GM18520 (cell line): ENCODE results near the gene ZNF778.

Experiments
- ATAC-seq: cut with Tn5 transposase; IDR thresholded peaks from one replicate; pipeline ENCODE4 v1.9.1; 2021; ENCODE audit not compliant: unreplicated experiment

ZNF778 gene

GRCh38 chr16:89217388-89218191 is at the start of gene ZNF778:
ZNF778 (plus strand) TSS chr16:89217703; CDS start chr16:89221128, 3,425 bp downstream.
- ATAC-seq, result peak; percentile 80

DNA sequence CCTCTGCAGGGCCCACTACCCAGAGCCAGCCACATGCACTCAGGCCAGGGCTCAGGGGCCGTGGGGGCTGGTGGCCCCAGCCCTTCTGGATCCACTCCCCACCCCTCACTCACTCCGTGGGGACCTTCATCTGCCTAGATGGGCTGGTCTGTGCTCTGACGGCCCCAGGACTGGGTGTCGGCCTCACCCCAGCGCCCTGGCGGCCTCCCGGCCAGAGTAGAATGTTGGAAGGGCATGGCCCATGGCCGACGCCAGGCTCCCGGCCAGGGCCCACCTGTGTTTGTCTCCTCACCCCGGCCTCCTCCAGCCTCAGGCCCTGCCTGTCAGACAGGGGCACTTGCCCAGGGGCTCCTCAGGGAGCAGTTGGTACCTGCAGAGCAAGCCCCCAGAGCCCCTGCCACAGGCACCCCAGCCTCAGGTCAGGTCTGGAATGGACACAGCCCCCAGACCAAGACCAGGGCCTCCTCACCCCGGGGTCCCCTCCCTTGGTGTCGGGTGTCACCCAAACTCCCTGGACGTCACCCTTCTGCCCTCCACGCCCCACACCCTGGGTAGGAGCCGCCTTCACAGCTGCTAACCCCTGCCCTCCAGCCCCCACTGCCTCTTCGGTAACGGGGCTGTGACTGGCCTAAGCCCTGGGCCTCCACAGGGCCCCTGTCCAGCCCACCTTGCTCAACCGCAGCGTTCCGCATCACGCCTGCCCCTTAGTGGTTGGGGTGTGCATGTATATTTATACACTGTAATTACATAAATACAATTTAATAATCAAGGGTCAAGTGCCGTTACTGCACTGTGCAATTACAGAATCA is 48.9 kb upstream of the ZNF778 start:
- no peak for ATAC-seq

DNA sequence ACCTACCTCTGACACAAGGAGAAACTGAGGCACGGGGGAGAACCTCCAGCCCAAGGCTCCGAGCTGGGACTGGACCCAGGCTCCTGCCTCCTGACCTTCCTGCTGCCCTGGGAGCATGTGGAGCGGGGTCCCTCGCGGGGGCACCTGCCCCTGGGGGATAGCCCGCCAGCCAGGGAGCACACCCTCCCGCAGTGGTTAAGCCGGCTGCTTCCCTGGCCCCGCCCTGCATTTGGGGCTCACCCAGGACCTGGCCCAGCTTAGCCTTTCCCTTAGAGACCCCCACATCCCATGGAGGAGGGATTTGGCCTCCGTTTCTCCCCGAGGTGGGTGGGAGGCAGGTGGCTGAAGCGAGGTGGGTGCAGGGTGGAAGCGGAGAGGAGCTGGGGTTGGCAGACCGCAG is 47.7 kb upstream of the ZNF778 start:
- ATAC-seq, result no peak

DNA sequence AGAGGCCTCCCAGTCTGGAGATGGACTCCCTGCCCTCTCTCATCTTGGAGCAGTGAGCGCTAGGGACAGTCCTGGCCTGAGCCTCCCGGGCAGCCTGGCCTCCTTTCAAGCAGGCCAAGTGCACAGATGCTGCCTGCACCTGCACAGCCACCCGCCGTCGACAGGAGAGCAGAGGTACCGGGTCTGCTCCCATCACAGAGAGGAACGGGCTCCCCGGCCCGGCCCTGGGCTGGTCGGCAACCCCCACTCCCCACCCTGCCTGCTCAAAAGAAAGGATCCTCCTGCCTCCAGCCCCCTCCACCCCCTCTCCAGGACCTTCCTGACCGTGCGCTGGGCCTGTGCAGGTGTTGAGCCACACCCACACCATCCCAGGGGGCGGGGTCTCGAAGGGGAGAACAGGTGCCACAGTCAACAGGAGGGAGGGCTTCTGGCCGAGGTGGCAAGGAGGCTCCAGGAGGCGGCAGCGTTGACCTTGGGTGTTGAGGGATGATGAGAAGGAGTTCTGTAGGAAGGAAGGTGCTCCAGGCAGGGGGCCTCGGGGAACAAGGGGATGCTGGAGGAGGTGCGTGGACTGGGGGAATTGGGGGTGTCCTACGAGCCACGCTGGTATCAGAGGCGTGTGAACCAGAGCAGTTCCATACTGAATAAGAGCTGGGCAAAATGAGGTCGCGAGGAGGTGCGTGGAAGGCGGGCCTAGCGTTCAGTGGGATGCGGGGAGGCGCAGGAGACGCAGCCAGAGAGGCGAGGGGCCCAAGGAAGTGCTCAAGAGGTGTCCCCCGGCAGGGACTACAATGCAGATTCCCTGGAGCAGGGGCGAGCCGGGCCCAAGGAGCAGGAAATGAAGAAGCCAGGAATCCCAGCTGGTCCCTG is 46.9 kb upstream of the ZNF778 start:
- no peak for ATAC-seq

GRCh38 chr16:89171216-89172170 is 46.0 kb upstream of the ZNF778 start, which contains the start of gene CDH15:
CDH15 (plus strand) TSS chr16:89171748; CDS start chr16:89171832, 84 bp downstream.
- peak; percentile 59 for ATAC-seq

- no peak for ATAC-seq
Measured at GRCh38 chr16:89172171-89172527, 45.4 kb upstream of the ZNF778 start.

- no peak for ATAC-seq
Measured at GRCh38 chr16:89172528-89173173, 44.9 kb upstream of the ZNF778 start.

GRCh38 chr16:89173174-89173921 is 44.2 kb upstream of the ZNF778 start:
- ATAC-seq, result no peak

DNA sequence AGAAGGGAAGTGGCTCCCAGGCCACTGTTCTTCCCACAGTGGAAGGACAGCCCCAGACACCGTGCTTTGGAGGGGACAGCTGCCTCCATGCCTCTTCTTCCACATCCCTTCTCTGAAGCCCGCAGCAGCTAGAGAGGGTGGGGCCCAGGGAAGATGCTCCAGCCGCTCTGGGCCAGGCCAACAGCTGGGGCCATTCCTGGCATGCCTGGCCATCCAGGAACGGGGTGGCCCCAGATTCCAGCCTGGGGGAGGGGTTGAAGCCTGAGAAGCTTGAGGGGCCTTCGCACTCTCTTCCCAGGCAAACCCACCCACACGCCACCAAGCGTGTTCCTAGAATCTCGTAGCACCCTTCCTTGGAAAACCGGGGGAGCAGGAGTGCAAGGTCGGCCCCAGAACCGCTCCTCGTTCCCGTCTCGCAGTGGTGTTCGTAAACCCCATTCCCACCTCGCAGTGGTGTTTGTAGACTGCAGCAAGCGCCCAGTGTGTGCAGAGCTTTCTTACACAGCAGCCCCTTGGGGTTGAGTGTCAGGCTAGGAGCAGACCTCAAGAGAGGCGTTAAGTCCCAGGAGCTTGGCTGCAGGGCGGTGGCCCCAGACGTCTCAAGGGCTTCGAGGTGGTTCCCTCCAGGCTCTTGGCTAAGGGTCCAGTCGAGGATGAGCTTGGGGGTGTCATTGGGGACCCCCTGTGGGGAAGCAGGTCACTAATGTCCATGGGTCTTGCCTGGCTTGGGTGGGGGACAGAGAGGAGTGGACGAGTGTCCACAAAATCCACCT is 43.3 kb upstream of the ZNF778 start:
- no peak for ATAC-seq

- no peak for ATAC-seq
Measured at GRCh38 chr16:89174877-89175276, 42.6 kb upstream of the ZNF778 start.

- no peak for ATAC-seq
Measured at GRCh38 chr16:89175280-89176146, 42.0 kb upstream of the ZNF778 start.

- no peak for ATAC-seq
Measured at GRCh38 chr16:89176147-89176690, 41.3 kb upstream of the ZNF778 start.

GRCh38 chr16:89176717-89177116 is 40.8 kb upstream of the ZNF778 start:
- no peak for ATAC-seq

DNA sequence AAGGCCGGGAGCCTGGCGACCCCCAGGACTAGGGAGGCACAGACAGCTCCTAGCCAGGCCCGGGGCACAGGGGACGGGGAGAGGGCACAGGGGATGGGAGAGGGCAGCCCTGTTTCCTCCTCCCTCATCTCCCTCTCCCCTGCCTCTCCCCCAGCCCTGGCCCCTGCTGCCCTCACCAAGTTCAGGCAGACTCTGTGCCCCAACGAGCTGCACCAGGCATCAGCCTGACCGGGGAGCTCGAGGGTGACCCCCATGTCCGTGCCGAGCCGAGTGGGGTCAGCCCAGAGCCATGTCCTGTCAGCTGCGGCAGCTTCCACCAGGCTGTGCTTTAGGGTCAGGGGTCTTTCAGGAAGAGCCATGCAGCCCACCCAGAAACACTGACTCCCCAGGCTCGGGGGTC is 40.0 kb upstream of the ZNF778 start:
- ATAC-seq, result no peak

DNA sequence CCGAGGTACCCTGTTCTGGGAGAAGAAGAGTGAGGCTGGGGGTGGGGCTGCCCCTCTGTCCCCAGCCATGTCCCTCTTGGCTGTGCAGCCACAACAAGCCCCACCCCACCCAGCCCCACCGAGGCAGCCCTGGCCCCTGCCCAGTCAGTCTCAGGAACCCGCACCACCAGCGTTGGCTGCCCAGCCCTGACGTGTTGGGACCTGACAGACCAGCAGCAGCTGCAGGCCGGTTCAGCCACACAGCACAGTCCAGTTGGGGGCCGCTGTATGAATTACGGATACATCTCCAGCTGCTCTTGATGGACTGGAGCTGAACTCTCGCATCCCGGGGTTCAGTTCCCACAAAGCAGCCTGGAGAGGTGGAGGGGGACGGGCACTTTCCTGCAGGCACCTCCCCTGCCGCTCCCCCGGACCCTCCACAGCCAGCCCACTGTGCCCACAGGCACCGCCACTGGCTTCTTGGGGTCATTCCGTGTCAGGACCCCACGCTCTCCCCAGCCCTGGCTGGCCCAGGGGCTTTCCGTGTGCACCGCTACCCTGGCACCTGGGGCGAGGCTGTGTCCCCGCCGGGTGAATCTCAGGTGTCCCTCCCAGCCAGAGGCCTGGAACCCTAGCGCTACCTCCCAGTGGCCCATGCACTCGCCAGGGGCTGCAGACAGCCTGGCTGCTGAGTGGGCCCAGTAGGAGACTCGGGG is 38.9 kb upstream of the ZNF778 start:
- ATAC-seq, result no peak

DNA sequence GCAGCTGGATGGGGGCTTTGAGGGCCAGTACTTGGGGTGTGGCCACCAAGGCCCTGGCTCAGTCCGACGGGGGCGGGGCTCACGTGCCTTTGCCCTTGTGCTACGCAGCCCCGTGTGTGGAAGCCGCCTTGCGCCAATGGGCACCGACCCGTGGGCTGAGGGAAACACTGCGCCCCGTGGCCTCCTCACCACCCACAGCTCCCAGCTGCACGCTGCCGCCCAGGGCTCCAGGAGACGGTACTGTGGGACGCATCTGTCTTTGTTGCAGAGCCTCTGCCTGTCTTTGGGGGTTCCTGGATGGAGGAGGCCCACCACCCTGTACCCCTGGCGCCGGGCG is 38.4 kb upstream of the ZNF778 start:
- no peak for ATAC-seq
